GM19455 (cell line): ENCODE results near the gene SERPINH1.
"Not testable (repeated sequence)": the region's sequence is repeated elsewhere in the genome, so short reads cannot be mapped to it uniquely, and the experiment has no call there.

Source experiments
- ATAC-seq: cut with Tn5 transposase; IDR thresholded peaks from one replicate; pipeline ENCODE4 v1.9.1; 2021; ENCODE audit not compliant: unreplicated experiment

Gene SERPINH1

DNA sequence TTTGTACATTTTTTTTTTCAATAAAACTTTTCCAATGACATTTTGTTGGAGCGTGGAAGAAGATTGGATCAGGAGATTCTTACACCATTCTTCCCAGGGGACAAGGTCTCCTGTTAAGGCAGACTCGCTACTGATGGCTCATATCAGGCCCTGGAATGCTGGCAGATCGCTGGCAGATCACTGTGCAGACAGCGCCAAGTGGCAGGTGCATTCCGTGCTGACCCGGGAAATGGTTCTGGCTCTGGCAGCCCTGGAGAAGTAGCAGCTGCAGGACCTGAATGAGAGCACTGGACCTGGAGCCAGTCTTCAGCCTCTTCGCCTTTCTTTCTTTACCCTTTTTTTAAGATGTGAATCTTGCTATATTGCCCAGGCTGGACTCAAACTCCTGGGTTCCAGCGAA lies 10.7 kb downstream of the SERPINH1 start:
- ATAC-seq, result no peak

DNA sequence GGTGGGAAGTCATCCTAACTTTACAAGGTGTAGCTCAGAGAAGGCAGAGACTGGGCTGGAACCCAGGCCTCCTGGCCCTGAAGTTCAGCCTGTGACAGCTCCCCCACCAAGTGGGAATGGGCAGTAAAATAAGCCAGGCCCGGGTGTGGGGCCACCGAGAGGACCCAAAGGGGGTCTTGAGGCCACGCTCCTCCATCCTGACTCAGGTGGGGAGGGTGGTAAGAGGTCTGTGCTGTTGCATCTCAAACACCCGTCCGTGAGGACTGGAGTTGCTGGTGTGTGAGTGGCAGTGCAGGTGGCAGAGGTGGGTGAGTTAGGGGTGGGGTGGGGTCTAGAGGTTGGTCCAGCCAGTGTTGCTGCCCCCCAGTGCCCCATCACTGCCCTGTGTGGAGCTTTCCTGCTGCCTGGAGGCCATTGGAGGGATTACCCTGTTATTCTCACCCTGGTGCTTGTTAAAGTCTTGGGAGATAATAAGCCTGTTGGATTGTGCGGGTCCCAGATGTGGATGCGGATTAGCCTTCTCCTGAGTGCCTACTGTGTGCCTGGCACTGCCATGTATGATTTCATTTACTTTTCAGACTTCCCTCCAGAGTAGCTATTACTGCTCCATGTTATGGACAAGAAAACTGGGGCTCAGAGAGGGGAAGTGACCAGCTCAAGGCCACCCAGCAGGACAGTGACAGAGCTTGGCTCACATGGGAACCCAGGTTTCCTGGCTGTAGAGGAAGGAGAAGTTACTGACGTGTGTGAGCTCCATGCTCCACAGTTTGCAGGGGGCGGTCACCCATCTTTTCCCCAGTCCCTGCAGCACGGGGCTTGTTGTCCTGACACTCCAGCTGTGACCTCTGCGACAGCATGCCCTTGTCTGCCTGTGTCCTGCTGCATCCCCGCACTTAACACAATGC lies 12.9 kb downstream of the SERPINH1 start:
- ATAC-seq, result no peak

- no peak for ATAC-seq
These were observed 14.0 kb downstream of the SERPINH1 start for GRCh38 chr11:75576017-75576416.

- ATAC-seq, result no peak
These were observed 14.5 kb downstream of the SERPINH1 start for GRCh38 chr11:75576499-75576918.

- no peak for ATAC-seq
These were observed 15.2 kb downstream of the SERPINH1 start for GRCh38 chr11:75577207-75577606.

DNA sequence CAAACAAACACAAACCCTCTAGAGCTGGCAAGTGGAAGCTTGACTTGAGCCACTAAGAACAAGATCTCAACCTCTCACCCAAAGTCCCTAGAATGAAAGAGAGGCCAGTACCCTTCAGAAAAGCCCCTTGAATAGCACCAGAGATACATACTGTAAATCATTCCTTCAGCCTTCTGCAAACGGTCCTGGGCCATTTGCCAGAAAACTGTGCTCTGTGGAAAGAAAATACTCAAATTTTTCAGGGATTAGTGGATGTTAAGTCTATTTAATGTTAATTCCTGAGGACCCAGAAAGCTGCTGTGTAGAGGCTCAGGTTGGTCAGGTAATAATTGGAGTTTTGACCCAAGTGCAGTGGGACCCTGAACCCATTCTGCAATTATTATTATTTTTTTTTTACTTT lies 16.9 kb downstream of the SERPINH1 start:
- no peak for ATAC-seq

GRCh38 chr11:75579841-75580240 lies 17.8 kb downstream of the SERPINH1 start:
- ATAC-seq, result no peak

DNA sequence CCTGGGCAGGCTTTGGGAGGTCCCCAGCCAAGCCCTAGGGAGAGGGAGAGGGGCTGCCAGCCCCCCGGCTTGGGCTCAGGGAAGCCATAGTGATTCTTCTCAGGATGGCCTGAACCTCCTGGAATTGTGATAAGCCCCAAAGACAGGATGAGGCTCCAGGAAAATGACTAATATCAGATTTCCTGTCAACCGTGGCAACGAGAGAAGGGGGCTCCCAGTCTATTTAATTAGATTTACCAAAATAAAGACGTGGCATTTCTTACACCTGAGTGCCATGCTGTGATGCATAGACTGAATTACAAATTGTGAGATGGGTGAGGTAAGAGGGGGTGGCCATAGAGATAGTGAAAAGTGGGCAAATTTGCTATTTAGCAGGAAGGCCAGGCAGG lies 20.4 kb downstream of the SERPINH1 start:
- no peak for ATAC-seq

- ATAC-seq, result no peak
These were observed 21.1 kb downstream of the SERPINH1 start for GRCh38 chr11:75582895-75583717.

- no peak for ATAC-seq
These were observed 21.9 kb downstream of the SERPINH1 start for GRCh38 chr11:75583718-75584658.

GRCh38 chr11:75584659-75585292 lies 22.7 kb downstream of the SERPINH1 start:
- not testable (repeated sequence) for ATAC-seq

DNA sequence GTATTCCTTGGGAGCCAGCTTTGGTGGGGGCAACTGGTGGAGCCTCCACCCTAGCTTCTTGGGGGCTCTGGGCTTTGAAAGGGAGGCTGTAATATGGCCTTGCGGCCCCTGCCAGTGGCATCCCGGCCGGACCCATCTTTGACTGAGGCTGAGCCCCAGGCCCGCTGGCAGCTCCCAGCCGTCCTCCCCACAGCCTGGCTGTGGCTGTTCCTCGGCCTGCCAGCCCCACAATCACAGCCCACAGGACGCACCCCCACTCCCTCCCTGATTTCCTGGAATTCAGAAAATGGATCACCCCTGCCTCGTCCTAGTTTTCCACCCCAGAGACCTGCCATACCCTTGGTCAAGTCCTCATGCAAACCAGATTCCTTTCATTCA lies 23.2 kb downstream of the SERPINH1 start:
- ATAC-seq, result no peak

GRCh38 chr11:75586395-75586794 lies 24.3 kb downstream of the SERPINH1 start:
- ATAC-seq, result no peak

DNA sequence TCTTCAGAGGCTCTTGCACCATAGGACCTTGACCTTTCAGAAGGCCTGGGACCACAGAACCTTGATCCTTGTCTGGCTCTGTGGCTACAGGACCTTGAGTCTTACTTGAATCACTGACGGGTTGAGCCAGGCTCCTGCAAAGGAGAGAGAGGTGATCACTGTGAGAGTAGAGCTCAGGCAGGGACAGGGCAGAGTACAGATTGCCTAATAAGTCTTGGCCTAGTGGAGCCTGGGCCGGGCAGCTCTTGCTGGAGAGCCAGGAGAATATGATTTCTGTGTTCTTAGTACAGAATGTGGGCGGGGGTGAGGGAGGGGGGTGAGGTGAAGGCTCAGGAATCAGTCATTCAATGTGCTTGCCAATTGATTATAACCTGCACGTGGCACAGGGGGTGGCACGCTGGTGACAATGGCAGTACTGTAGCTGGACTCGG lies 26.0 kb downstream of the SERPINH1 start:
- ATAC-seq, result no peak

GRCh38 chr11:75589051-75589450 lies 27.0 kb downstream of the SERPINH1 start:
- ATAC-seq, result no peak

- no peak for ATAC-seq
These were observed 27.9 kb downstream of the SERPINH1 start for GRCh38 chr11:75589933-75590332.

DNA sequence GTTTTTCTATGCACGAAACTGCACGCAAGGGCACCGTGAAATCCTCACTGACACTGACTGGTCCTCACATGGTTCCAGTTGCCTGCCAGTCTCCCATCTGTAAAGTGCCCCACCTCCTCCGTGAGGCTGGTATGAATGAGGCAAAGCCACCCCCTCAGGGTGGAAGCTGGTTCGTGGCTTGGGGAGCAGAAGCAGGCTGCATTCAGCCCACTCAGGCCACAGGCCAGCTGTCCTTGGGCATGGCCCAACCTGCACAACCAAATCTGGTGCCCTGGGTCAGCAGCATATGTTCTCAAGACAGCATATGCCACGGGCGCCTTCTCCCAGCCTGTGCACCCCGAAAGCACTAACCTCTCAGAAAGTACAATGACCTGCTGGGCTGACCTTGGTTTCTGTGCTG lies 29.3 kb downstream of the SERPINH1 start:
- ATAC-seq, result no peak

DNA sequence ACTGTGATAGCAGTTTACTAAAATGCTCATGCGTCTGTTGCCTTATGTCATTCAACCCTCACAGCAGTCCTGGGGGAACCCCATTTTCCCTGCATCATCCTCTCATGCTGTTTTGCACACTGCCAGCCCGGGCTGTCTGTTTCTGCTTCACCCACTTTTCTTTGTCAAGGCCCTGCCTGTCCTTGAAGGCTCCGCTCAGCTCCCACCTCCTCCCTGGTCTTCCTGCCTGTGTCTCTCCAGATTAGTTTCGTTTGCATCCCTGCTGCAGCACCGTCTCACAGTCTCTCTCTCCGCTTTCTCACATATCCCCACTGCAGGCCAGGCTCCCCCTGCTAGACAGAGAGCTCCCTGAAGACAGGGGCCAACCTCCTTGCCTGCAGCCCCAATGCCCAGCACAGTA lies 29.9 kb downstream of the SERPINH1 start:
- ATAC-seq, result no peak

GRCh38 chr11:75592715-75593114 lies 30.7 kb downstream of the SERPINH1 start:
- no peak for ATAC-seq

GRCh38 chr11:75593286-75593915 lies 31.3 kb downstream of the SERPINH1 start:
- no peak for ATAC-seq
